Psoas muscle (tissue), 8 donors: ENCODE measurements around the gene SEC31B. TPM values are rescaled to one million over a fixed set of nuclear protein-coding genes. Genes with fewer than 3 reads are reported as not detected.

Source experiments
- ATAC-seq, 4 donors: fragments of 200-7000 bp; cut with Tn5 transposase; one replicate each; pipeline ENCODE4 v1.9.1; 2020; ENCODE audit warnings: moderate library complexity in 3 of 4, mild to moderate bottlenecking in 2 of 4
- DNase-seq, 2 donors: peaks; one replicate each; pipeline ENCODE4 v3.0.0-alpha.2; 2020
- H3K27ac ChIP-seq: fragments of 200-600 bp; one replicate; pipeline ENCODE4 v1.8.0; 2022
- H3K27me3 ChIP-seq, 3 donors: fragments of 200-600 bp in 1 of 3; one replicate each; pipeline versions ENCODE4 v1.6.1 to v1.8.0; 2013 to 2022; ENCODE audit warnings: low read length in 2 of 3, mild to moderate bottlenecking in 2 of 3, moderate library complexity in 1 of 3; ENCODE audit not compliant: insufficient read depth in 3 of 3
- H3K36me3 ChIP-seq, 2 donors: fragments of 200-600 bp in 1 of 2; one replicate each; pipeline versions ENCODE4 v1.6.1 to v1.8.0; 2013 to 2022; ENCODE audit warnings: low read depth in 1 of 2, mild to moderate bottlenecking in 1 of 2, moderate library complexity in 1 of 2; ENCODE audit not compliant: insufficient read depth in 1 of 2
- H3K4me1 ChIP-seq: fragments of 200-600 bp; one replicate; pipeline ENCODE4 v1.8.0; 2022
- H3K4me3 ChIP-seq: fragments of 200-600 bp; one replicate; pipeline ENCODE4 v1.8.0; 2022; ENCODE audit warnings: mild to moderate bottlenecking
- H3K9me3 ChIP-seq: fragments of 200-600 bp; one replicate; pipeline ENCODE4 v1.8.0; 2022
- WGBS, 3 donors: extraction: QIAGEN DNeasy Blood & Tissue Kit; methylation state at CpG; one replicate each; pipeline versions ENCODE4 v1.1.6 to v1.1.7; 2013; 5-methylcytosine and 5-hydroxymethylcytosine counted together
- intact Hi-C, 2 donors: fragments of 100-400 bp; cut with DNase I; formaldehyde crosslinking; loops; one replicate each; pipeline versions ENCODE4 v1.11.0 to v1.14.2; 2022
- polyA plus RNA-seq, 3 donors: library from polyadenylated mRNA; stranded (reverse); fragments of 200-250 nt; gene quantifications; one replicate each; pipeline ENCODE4 v1.2.3, GENCODE V29; 2013
- total RNA-seq, 4 donors: library from RNA; stranded (reverse); fragmentation: NEBNext Ultra II Directional in 2 of 4; extraction: Animal tissue kit (Norgen Biotek cat#: 25700) in 2 of 4; gene quantifications; one replicate each; pipeline versions ENCODE4 v1.2.1 to v1.2.4, GENCODE V29; 2021 to 2023
- TF ChIP-seq, protein P1 (sequence below): fragments of 200-600 bp; IDR thresholded peaks from one replicate; pipeline ENCODE4 v1.8.0; 2022; ENCODE audit warnings: antibody characterized with exemption
- donor health status: healthy with polysubstance abuse.
- donor health status: DM: no; HTN: no; CAD: no; lungs with moderate emphysema.
- donor health status: Bipolar disorder and iron deficiency.
- donor health status: healthy.
- donor health status: DM: yes; HTN: yes; CAD: no.
- donor health status: DM: no; HTN: no; CAD: no.
- donor health status: DM: no; HTN: no; CAD: no.
- donor health status: DM: yes; HTN: yes; CAD: no.

The SEC31B gene
- total and polyA plus RNA-seq, 7 donors, result 2.0 to 6.7 (median 3.7) TPM

DNA sequence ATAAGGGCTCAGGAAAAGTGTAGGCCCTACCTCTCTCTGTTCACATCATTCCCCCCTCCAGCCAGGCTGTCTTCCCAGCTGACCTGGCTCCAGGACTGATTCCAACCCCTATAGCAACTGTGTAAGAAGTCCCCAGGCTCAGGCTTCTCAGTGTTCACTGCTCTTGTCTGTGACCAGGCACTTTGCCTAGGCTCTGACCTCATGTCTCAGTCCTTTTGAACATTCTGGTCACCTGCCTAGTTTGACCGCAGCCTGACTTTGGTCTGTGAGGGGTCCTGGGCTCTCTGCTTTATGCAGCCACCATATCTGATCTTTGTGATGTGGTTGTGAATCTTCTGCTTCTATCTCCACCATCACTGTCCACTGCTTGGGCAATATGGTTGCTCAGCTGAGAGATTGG is 40.6 kb upstream of the SEC31B start:
- H3K27me3 ChIP-seq, result peaks cover 0 to 37% (median 19%) of the 10 kb centered on the region in 3 donors
- H3K36me3 ChIP-seq, result peaks cover 0 to 17% of the 10 kb centered on the region in 2 donors
- H3K27ac ChIP-seq, result no peak overlapping the region
- DNase-seq (no peak), ATAC-seq (no peak)
- no peak overlapping the region for H3K4me3 ChIP-seq
- peaks cover 11% of the 10 kb centered on the region for H3K4me1 ChIP-seq
- H3K9me3 ChIP-seq, result no peaks in the 10 kb centered on the region
- WGBS, 3 donors, result 89 to 97% (median 90%) methylated on average over 1 of the region's 1 CpG
- intact Hi-C loops, result loop anchor here (5.0 to 10.0 kb wide), 5 partner anchors 182 to 455 kb away; partner anchors contain the start of gene PAX2 (in 1 of the 2)
- TF ChIP-seq, protein P1, sequence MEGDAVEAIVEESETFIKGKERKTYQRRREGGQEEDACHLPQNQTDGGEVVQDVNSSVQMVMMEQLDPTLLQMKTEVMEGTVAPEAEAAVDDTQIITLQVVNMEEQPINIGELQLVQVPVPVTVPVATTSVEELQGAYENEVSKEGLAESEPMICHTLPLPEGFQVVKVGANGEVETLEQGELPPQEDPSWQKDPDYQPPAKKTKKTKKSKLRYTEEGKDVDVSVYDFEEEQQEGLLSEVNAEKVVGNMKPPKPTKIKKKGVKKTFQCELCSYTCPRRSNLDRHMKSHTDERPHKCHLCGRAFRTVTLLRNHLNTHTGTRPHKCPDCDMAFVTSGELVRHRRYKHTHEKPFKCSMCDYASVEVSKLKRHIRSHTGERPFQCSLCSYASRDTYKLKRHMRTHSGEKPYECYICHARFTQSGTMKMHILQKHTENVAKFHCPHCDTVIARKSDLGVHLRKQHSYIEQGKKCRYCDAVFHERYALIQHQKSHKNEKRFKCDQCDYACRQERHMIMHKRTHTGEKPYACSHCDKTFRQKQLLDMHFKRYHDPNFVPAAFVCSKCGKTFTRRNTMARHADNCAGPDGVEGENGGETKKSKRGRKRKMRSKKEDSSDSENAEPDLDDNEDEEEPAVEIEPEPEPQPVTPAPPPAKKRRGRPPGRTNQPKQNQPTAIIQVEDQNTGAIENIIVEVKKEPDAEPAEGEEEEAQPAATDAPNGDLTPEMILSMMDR, result no peak

DNA sequence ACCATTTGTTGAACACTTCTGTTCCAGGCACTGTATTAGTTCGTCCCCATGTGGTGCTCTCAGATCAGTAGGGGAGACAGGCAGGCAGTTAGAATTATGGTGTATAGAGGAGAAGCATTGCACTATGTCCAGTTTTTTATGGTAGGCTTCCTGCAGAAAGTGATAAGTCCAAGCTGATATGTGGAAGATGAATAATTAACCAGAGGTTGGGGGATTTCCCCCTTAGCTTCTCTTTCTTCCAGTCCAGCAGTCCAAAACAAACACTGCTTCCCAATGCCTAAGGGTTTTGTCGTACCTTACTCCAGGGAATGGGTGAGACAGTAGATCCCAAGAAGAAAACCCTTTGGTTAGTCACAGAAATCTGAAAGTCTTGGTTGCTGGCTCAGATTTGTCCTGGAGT is 35.2 kb upstream of the SEC31B start:
- WGBS, 3 donors, result 91 to 94% (median 94%) methylated on average over 2 of the region's 2 CpGs
- intact Hi-C loops, result no loop called here
- peaks cover 0 to 35% of the 10 kb centered on the region in 2 donors for H3K36me3 ChIP-seq
- H3K9me3 ChIP-seq, result no peaks in the 10 kb centered on the region
- TF ChIP-seq, protein P1, result no peak
- DNase-seq, result no peak
- peaks cover 0 to 3% (median 0%) of the 10 kb centered on the region in 3 donors for H3K27me3 ChIP-seq
- ATAC-seq, result no peak
- H3K4me1 ChIP-seq, result no peaks in the 10 kb centered on the region
- no peak overlapping the region for H3K27ac ChIP-seq
- H3K4me3 ChIP-seq, result no peak overlapping the region

DNA sequence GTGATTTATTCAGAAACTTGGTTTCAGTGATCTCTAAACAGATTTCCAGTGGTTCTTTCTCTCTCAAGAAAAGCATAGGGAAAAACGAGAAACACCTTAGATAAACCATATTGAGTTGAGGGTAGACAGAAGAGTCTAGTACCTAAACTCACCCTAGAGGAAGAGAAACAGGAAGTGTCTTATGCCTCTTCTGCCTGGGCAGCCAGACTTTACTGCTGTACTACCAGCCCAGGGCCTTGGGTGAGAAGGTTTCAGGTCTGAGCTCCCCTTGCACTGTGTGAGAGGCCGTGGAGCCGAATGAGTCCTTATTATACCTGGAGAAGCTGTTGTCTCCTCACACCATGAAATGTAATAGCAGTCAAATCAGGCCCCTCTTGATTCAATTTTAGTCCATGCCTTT is 34.3 kb upstream of the SEC31B start:
- 94 to 96% (median 96%) methylated on average over 3 of the region's 3 CpGs for WGBS, 3 donors
- no peak for DNase-seq
- no peak overlapping the region for H3K4me3 ChIP-seq
- H3K9me3 ChIP-seq, result no peaks in the 10 kb centered on the region
- H3K27ac ChIP-seq, result no peak overlapping the region
- peaks cover 0 to 44% of the 10 kb centered on the region in 2 donors for H3K36me3 ChIP-seq
- H3K4me1 ChIP-seq, result no peaks in the 10 kb centered on the region
- TF ChIP-seq, protein P1, result no peak
- intact Hi-C loops, result no loop called here
- H3K27me3 ChIP-seq, result no peaks in the 10 kb centered on the region
- ATAC-seq, result no peak

DNA sequence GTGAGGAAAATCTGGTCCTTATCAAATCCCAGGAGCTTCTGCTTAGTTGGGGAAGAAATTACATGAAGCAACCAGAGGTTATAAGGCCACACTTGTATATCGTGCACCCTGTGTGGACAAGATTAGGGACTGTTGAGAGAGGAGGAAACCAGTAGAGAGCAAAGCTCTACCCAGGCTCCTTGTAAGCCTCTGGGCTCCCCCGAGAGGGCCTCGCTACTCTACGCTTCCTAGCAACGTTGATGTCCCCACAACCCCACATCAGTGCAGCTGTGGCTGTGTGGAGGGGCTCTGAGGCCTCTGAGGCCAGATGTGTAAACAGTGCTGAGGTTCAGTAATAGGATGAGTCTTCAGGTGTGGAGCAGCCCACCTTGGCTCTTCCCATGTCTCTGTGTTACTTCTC is 32.1 kb upstream of the SEC31B start:
- TF ChIP-seq, protein P1, result no peak
- no peaks in the 10 kb centered on the region for H3K9me3 ChIP-seq
- intact Hi-C loops, result no loop called here
- WGBS, 3 donors, result 62 to 72% (median 68%) methylated on average over 5 of the region's 5 CpGs
- no peak overlapping the region for H3K27ac ChIP-seq
- no peak for DNase-seq
- H3K27me3 ChIP-seq, result no peaks in the 10 kb centered on the region
- H3K4me3 ChIP-seq, result no peak overlapping the region
- H3K4me1 ChIP-seq, result no peaks in the 10 kb centered on the region
- peaks cover 5 to 62% of the 10 kb centered on the region in 2 donors for H3K36me3 ChIP-seq
- no peak for ATAC-seq

DNA sequence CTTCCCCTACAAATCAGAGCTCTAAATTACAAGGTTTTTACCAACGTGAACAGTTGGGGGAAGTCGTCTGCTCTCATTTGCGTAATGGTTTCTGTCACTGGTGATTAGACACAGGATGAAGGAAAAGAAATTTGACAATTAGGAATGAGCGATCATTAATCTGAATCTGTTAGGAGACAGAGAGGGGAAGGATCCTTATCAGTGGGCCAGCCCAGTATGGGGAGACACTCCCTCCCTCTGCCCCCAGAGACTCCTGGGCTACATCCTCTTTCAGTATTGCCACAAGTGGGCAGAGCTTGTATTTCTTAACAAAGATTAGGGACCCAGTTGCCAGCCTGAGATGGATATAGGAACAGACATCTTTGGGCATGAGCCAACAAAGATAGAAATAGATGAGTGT is 31.5 kb upstream of the SEC31B start:
- Histone ChIP-seq H3K27ac (no peak overlapping the region), H3K4me1 (no peaks in the 10 kb centered on the region), H3K36me3 (peaks cover 5 to 62% of the 10 kb centered on the region in 2 donors), H3K27me3 (no peaks in the 10 kb centered on the region), H3K9me3 (no peaks in the 10 kb centered on the region), H3K4me3 (no peak overlapping the region)
- TF ChIP-seq, protein P1, result no peak
- DNase-seq (no peak), ATAC-seq (no peak)
- intact Hi-C loops, result no loop called here
- 73 to 81% (median 73%) methylated on average over 4 of the region's 4 CpGs for WGBS, 3 donors
